PC-3 (cell line): Measurements from ENCODE around the gene TAF13. TPM values are rescaled to one million over a fixed set of nuclear protein-coding genes. Genes with fewer than 3 reads are reported as not detected.

Source experiments
- ATAC-seq: fragments of 200-7000 bp; cut with Tn5 transposase; 2 replicates; pipeline ENCODE4 v1.9.1; 2020; ENCODE audit warnings: mild to moderate bottlenecking, moderate library complexity
- BruUV-seq: library from RNA; stranded (reverse); fragments of 400-500 nt; replicated peaks from 2 replicates; lab custom pipeline; 2021; lab: Mats Ljungman, UMichigan
- CTCF ChIA-PET: fragments of 300-600 bp; sonication (Branson Sonifier 250); formaldehyde crosslinking; loops from one replicate; lab custom pipeline; 2022; ENCODE audit warnings: antibody characterized with exemption; lab: Charles Lee
- POLR2A ChIA-PET: fragments of 300-600 bp; sonication (Branson Sonifier 250); formaldehyde crosslinking; loops from one replicate; lab custom pipeline; 2022; ENCODE audit warnings: antibody characterized with exemption; ENCODE audit not compliant: unreplicated experiment; lab: Charles Lee
- DNase-seq: peaks from one replicate; pipeline ENCODE4 v3.0.0-alpha.2; 2015
- H2AFZ ChIP-seq: fragments of 300-600 bp; sonication (generic); 2 replicates; pipeline ENCODE4 v1.6.0; 2016; ENCODE audit warnings: antibody characterized with exemption, low read length
- H3F3A ChIP-seq: fragments of 300-600 bp; sonication (generic); one replicate; pipeline ENCODE4 v1.6.0; 2017; ENCODE audit warnings: antibody characterized with exemption, low read length, control low read depth, mild to moderate bottlenecking; ENCODE audit not compliant: unreplicated experiment
- H3K27ac ChIP-seq: fragments of 300-600 bp; sonication (generic); 2 replicates; pipeline ENCODE4 v1.5.1; 2016; ENCODE audit warnings: mild to moderate bottlenecking, low read length
- H3K27me3 ChIP-seq: fragments of 300-600 bp; sonication (generic); 2 replicates; pipeline ENCODE4 v1.6.1; 2016; ENCODE audit warnings: low read length, mixed read lengths
- H3K36me3 ChIP-seq: fragments of 300-600 bp; sonication (generic); 2 replicates; pipeline ENCODE4 v1.6.1; 2016; ENCODE audit warnings: low read depth, mixed run types, low read length, mixed read lengths
- H3K4me1 ChIP-seq: fragments of 300-600 bp; sonication (generic); 2 replicates; pipeline ENCODE4 v1.5.1; 2016; ENCODE audit warnings: low read length; ENCODE audit not compliant: insufficient read depth
- H3K4me2 ChIP-seq: fragments of 300-600 bp; sonication (generic); 2 replicates; pipeline ENCODE4 v1.6.0; 2016; ENCODE audit warnings: low read length
- H3K4me3 ChIP-seq: fragments of 300-600 bp; sonication (generic); 2 replicates; pipeline ENCODE4 v1.5.1; 2016; ENCODE audit warnings: mild to moderate bottlenecking, low read length, mixed read lengths
- H3K79me2 ChIP-seq: fragments of 300-600 bp; sonication (generic); 2 replicates; pipeline ENCODE4 v1.6.1; 2017; ENCODE audit warnings: low read length, mixed read lengths
- H3K9ac ChIP-seq: fragments of 300-600 bp; sonication (generic); 2 replicates; pipeline ENCODE4 v1.6.0; 2016; ENCODE audit warnings: mild to moderate bottlenecking, low read length
- H3K9me2 ChIP-seq: fragments of 300-600 bp; sonication (generic); replicated peaks from 2 replicates; pipeline ENCODE4 v1.6.1; 2016; ENCODE audit warnings: mixed run types, low read length, mixed read lengths
- H3K9me3 ChIP-seq: fragments of 300-600 bp; sonication (generic); 2 replicates; pipeline ENCODE4 v1.6.1; 2016; ENCODE audit warnings: low read length, mixed read lengths
- H4K20me1 ChIP-seq: fragments of 300-600 bp; sonication (generic); 2 replicates; pipeline ENCODE4 v1.6.1; 2016; ENCODE audit warnings: low read length, mixed read lengths
- CTCF ChIP-seq: fragments of 300-600 bp; sonication (generic); conservative IDR thresholded peaks from 2 replicates; pipeline ENCODE4 v1.5.1; 2017; ENCODE audit warnings: antibody characterized with exemption, low read depth, mild to moderate bottlenecking, low read length
- EZH2 ChIP-seq: fragments of 300-600 bp; sonication (generic); IDR thresholded peaks from one replicate; pipeline ENCODE4 v1.6.1; 2017; ENCODE audit warnings: antibody characterized with exemption, mild to moderate bottlenecking, low read length; ENCODE audit not compliant: unreplicated experiment
- EZH2phosphoT487 ChIP-seq: fragments of 300-600 bp; sonication (generic); IDR thresholded peaks from 2 replicates; pipeline ENCODE4 v1.6.1; 2018; ENCODE audit warnings: mild to moderate bottlenecking, antibody characterized with exemption, low read length, borderline replicate concordance
- intact Hi-C: fragments of 100-400 bp; cut with micrococcal nuclease; formaldehyde crosslinking; loops from 2 replicates; pipeline ENCODE4 v1.9.0; 2023
- total RNA-seq: library from RNA; depleted of rRNA; stranded (reverse); fragments of >200 nt; gene quantifications from 2 replicates; pipeline ENCODE4 v1.2.3, GENCODE V29; 2014

Gene TAF13
- total RNA-seq, 1 experiment from 2014 or later = 32.0 TPM

- Histone ChIP-seq H2AFZ (peak overlapping the region; percentile 68; the same call in 1 of the 2 replicates), H3K4me1 (peaks cover 8% of the 10 kb centered on the region; the same call in 1 of the 2 replicates), H3K27me3 (peaks cover 28% of the 10 kb centered on the region), H3K9me2 (no peaks in the 10 kb centered on the region), H4K20me1 (no peaks in the 10 kb centered on the region), H3K4me2 (peak overlapping the region; percentile 75), H3K36me3 (no peaks in the 10 kb centered on the region), H3K9ac (no peak overlapping the region), H3K27ac (no peak overlapping the region), H3K9me3 (no peaks in the 10 kb centered on the region), H3K4me3 (peak overlapping the region; percentile 59), H3K79me2 (no peaks in the 10 kb centered on the region), H3F3A (no peaks in the 10 kb centered on the region)
- no peak for DNase-seq
- no peak for TF ChIP-seq CTCF
- TF ChIP-seq EZH2 = no peak
- no peak for TF ChIP-seq EZH2phosphoT487
- intact Hi-C loops = loop anchor here (5.0 kb wide), 1 partner anchor 287 kb away; no protein-coding TSS in a partner anchor
- no peak for ATAC-seq
- no TSS peak for BruUV-seq
- ChIA-PET POLR2A (no interaction called here), CTCF (interaction anchor here (0.6 kb wide), 1 partner anchor 31 kb away, joined by 3 read pairs; no protein-coding TSS in a partner anchor)
Observed at GRCh38 chr1:109114342-109114674, 38.5 kb upstream of the TAF13 start.

GRCh38 chr1:109113590-109114341, 38.0 kb upstream of the TAF13 start, which contains the start of gene ELAPOR1:
Gene ELAPOR1, plus strand, starts transcription at chr1:109114115. Its CDS starts 69 bp downstream, at chr1:109114184.
- Histone ChIP-seq H3K79me2 (no peaks in the 10 kb centered on the region), H3K27ac (no peak within 1 kb of the TSS), H3K9me2 (no peaks in the 10 kb centered on the region), H3K4me2 (peak within 1 kb of the TSS; percentile 75), H3K4me1 (peaks cover 8% of the 10 kb centered on the region; the same call in 1 of the 2 replicates), H3F3A (no peaks in the 10 kb centered on the region), H3K4me3 (peak within 1 kb of the TSS; percentile 59), H3K36me3 (no peaks in the 10 kb centered on the region), H3K9ac (no peak within 1 kb of the TSS), H3K27me3 (peaks cover 28% of the 10 kb centered on the region), H3K9me3 (no peaks in the 10 kb centered on the region), H2AFZ (peak within 1 kb of the TSS; percentile 68; the same call in 1 of the 2 replicates), H4K20me1 (no peaks in the 10 kb centered on the region)
- ChIA-PET POLR2A (no interaction called here), CTCF (no interaction called here)
- TF ChIP-seq CTCF = no peak
- no peak; the same call in 1 of the 2 replicates for TF ChIP-seq EZH2phosphoT487
- peak; percentile 65 for TF ChIP-seq EZH2
- intact Hi-C loops = loop anchor here (2.0 to 5.0 kb wide), 2 partner anchors 151 to 286 kb away; partner anchors contain the start of gene CLCC1
- DNase-seq (peak; percentile 38), ATAC-seq (peak; percentile 48)
- no TSS peak for BruUV-seq
